ENCODE measurements around the gene C1QTNF9. TPM values are rescaled to one million over a fixed set of nuclear protein-coding genes. Genes with fewer than 3 reads are reported as not detected.
"Not testable (repeated sequence)": the region's sequence is repeated elsewhere in the genome, so short reads cannot be mapped to it uniquely, and the experiment has no call there.

C1QTNF9 gene
- total and polyA plus RNA-seq, 2 of the 4 experiments (the other 2 are of a cell fraction) = 0.18 to 0.21 TPM

DNA sequence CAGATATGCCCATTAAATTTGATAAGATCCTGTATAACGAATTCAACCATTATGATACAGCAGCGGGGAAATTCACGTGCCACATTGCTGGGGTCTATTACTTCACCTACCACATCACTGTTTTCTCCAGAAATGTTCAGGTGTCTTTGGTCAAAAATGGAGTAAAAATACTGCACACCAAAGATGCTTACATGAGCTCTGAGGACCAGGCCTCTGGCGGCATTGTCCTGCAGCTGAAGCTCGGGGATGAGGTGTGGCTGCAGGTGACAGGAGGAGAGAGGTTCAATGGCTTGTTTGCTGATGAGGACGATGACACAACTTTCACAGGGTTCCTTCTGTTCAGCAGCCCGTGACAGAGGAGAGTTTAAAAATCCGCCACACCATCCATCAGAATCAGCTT lies 12.0 kb downstream of the C1QTNF9 start:
- in situ Hi-C loops (cut with MboI; ENCODE audit: low sequenced_read_pairs); H3K9ac ChIP-seq (ENCODE audit: low read depth, low read length); H3K36me3 ChIP-seq (ENCODE audit: control insufficient read depth, insufficient read depth, low read length); H3K18ac ChIP-seq (ENCODE audit: low read depth, low read length); BruUV-seq (replicated peaks); H3K79me1 ChIP-seq (ENCODE audit: low read depth in 1 of 2, low read length in 2 of 2); H3K4me3 ChIP-seq (ENCODE audit: insufficient read depth, low read depth, low read length); H2BK15ac ChIP-seq (ENCODE audit: low read depth, low read length); H3K9me3 ChIP-seq (ENCODE audit: control insufficient read depth, insufficient read depth, low read length); H2AK9ac ChIP-seq (replicated peaks; ENCODE audit: low read depth, low read length, poor library complexity); dilution Hi-C loops (cut with HindIII; ENCODE audit: low sequenced_read_pairs, unreplicated experiment); H3K27ac ChIP-seq (ENCODE audit: insufficient read depth, low read length); H3K56ac ChIP-seq (ENCODE audit: extremely low read depth, insufficient read depth, low read length); H3K14ac ChIP-seq (replicated peaks; ENCODE audit: low read depth, low read length); H4K20me1 ChIP-seq (ENCODE audit: insufficient read depth, low read length); H2BK20ac ChIP-seq (ENCODE audit: low read depth, low read length); H3K27me3 ChIP-seq (ENCODE audit: control insufficient read depth, insufficient read depth, low read length); H3K4me1 ChIP-seq (ENCODE audit: control insufficient read depth, insufficient read depth, low read length); CTCF ChIA-PET; POLR2A ChIA-PET (ENCODE audit: unreplicated experiment); intact Hi-C loops (cut with micrococcal nuclease); H4K91ac ChIP-seq (ENCODE audit: insufficient read depth, low read depth, low read length); DNase-seq; H3K4ac ChIP-seq (ENCODE audit: low read depth, low read length); H2AK5ac ChIP-seq (ENCODE audit: low read depth, low read length); H3K4me2 ChIP-seq (ENCODE audit: low read depth, low read length); ATAC-seq (ENCODE audit: low read depth); H3K23ac ChIP-seq (ENCODE audit: low read depth, low read length); H2AFZ ChIP-seq (replicated peaks; ENCODE audit: low read length, poor library complexity); H2BK120ac ChIP-seq (ENCODE audit: low read depth, low read length); H4K8ac ChIP-seq (ENCODE audit: low read depth in 2 of 2, low read length in 2 of 2); H3K9me1 ChIP-seq (ENCODE audit: insufficient read depth, low read length); H4K5ac ChIP-seq (ENCODE audit: low read depth, low read length); H2BK5ac ChIP-seq (ENCODE audit: low read depth, low read length, poor library complexity, severe bottlenecking): not testable (repeated sequence)
- 80% methylated on average over 1 of the region's 8 CpGs; no CpG with 5 or more reads in 1 of the 2 experiments for whole genome bisulfite sequencing, 2 experiments (ENCODE audit: extremely low coverage in 2 of 2, insufficient read length in 1 of 2)

DNA sequence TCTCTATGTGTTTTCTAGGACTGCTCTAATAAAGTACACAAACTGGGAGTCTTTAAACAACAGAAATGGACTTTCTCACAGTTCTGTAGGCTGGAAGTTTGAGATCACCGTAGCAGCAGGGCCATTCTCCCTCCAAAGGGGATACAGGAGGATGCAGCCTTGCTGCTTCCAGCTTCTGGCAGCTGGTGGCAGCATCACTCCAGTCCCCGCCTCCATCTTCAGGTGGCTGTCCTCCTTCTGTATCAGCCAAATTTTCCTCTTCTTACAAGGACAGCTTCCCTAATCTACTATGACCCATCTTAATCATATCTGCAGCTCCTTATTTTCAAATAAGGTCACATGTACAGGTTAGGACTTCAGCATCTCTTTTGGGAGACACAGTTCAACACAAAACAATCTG lies 13.1 kb downstream of the C1QTNF9 start:
- H3K9me1 ChIP-seq (ENCODE audit: insufficient read depth, low read length); H3K27me3 ChIP-seq (ENCODE audit: control insufficient read depth, insufficient read depth, low read length); H3K9ac ChIP-seq (ENCODE audit: low read depth, low read length); H4K20me1 ChIP-seq (ENCODE audit: insufficient read depth, low read length); H2AFZ ChIP-seq (replicated peaks; ENCODE audit: low read length, poor library complexity); H2AK9ac ChIP-seq (replicated peaks; ENCODE audit: low read depth, low read length, poor library complexity); H4K8ac ChIP-seq (ENCODE audit: low read depth in 2 of 2, low read length in 2 of 2); DNase-seq; H3K36me3 ChIP-seq (ENCODE audit: control insufficient read depth, insufficient read depth, low read length); H3K4ac ChIP-seq (ENCODE audit: low read depth, low read length); CTCF ChIA-PET; intact Hi-C loops (cut with micrococcal nuclease); BruUV-seq (replicated peaks); H3K14ac ChIP-seq (replicated peaks; ENCODE audit: low read depth, low read length); H3K27ac ChIP-seq (ENCODE audit: insufficient read depth, low read length); H3K4me1 ChIP-seq (ENCODE audit: control insufficient read depth, insufficient read depth, low read length); H2BK120ac ChIP-seq (ENCODE audit: low read depth, low read length); dilution Hi-C loops (cut with HindIII; ENCODE audit: low sequenced_read_pairs, unreplicated experiment); H2BK15ac ChIP-seq (ENCODE audit: low read depth, low read length); H2BK5ac ChIP-seq (ENCODE audit: low read depth, low read length, poor library complexity, severe bottlenecking); in situ Hi-C loops (cut with MboI; ENCODE audit: low sequenced_read_pairs); H3K9me3 ChIP-seq (ENCODE audit: control insufficient read depth, insufficient read depth, low read length); H3K23ac ChIP-seq (ENCODE audit: low read depth, low read length); H3K4me2 ChIP-seq (ENCODE audit: low read depth, low read length); H4K5ac ChIP-seq (ENCODE audit: low read depth, low read length); H2BK20ac ChIP-seq (ENCODE audit: low read depth, low read length); H3K79me1 ChIP-seq (ENCODE audit: low read depth in 1 of 2, low read length in 2 of 2); H3K4me3 ChIP-seq (ENCODE audit: insufficient read depth, low read depth, low read length); POLR2A ChIA-PET (ENCODE audit: unreplicated experiment); H2AK5ac ChIP-seq (ENCODE audit: low read depth, low read length); H3K18ac ChIP-seq (ENCODE audit: low read depth, low read length); H4K91ac ChIP-seq (ENCODE audit: insufficient read depth, low read depth, low read length); H3K56ac ChIP-seq (ENCODE audit: extremely low read depth, insufficient read depth, low read length): not testable (repeated sequence)
- WGBS, 2 experiments (ENCODE audit: extremely low coverage in 2 of 2, insufficient read length in 1 of 2) = no CpG with 5 or more reads among the region's 2 CpGs
- peak; percentile 72 for ATAC-seq (ENCODE audit: low read depth)

Data from IMR-90 (cell line).